GM23338 (cell line): ENCODE data around the gene ORM1. TPM values are rescaled to one million over a fixed set of nuclear protein-coding genes. Genes with fewer than 3 reads are reported as not detected.

ENCODE experiments used
- ATAC-seq: fragments of 200-7000 bp; cut with Tn5 transposase; 3 replicates; pipeline ENCODE4 v1.9.1; 2020
- DNase-seq: peaks from one replicate; pipeline ENCODE4 v3.0.0-alpha.2; 2015; ENCODE audit warnings: low spot score
- H2AFZ ChIP-seq: fragments of 200-600 bp; sonication (generic); 2 replicates; pipeline ENCODE4 v1.8.0; 2016; ENCODE audit warnings: antibody characterized with exemption, mild to moderate bottlenecking, moderate library complexity
- H3F3A ChIP-seq: fragments of 200-600 bp; sonication (generic); replicated peaks from 2 replicates; pipeline ENCODE4 v1.8.0; 2017; ENCODE audit warnings: antibody characterized with exemption, mixed run types, low read depth
- H3K27ac ChIP-seq: fragments of 200-600 bp; sonication (generic); 2 replicates; pipeline ENCODE4 v1.6.1; 2016; ENCODE audit warnings: low read depth
- H3K27me3 ChIP-seq: fragments of 200-600 bp; sonication (generic); 2 replicates; pipeline ENCODE4 v1.8.0; 2016; ENCODE audit warnings: mild to moderate bottlenecking, mixed run types, moderate library complexity; ENCODE audit not compliant: insufficient read depth
- H3K36me3 ChIP-seq: fragments of 200-600 bp; sonication (generic); 2 replicates; pipeline ENCODE4 v1.8.0; 2016; ENCODE audit warnings: mild to moderate bottlenecking; ENCODE audit not compliant: insufficient read depth
- H3K4me1 ChIP-seq: fragments of 200-600 bp; sonication (generic); 2 replicates; pipeline ENCODE4 v1.8.0; 2016; ENCODE audit warnings: mild to moderate bottlenecking, moderate library complexity; ENCODE audit not compliant: insufficient read depth
- H3K4me2 ChIP-seq: fragments of 200-600 bp; sonication (generic); 2 replicates; pipeline ENCODE4 v1.7.1; 2017; ENCODE audit warnings: mixed run types
- H3K4me3 ChIP-seq: fragments of 200-600 bp; sonication (generic); 2 replicates; pipeline ENCODE4 v1.6.1; 2016; ENCODE audit warnings: mixed run types
- H3K79me2 ChIP-seq: fragments of 200-600 bp; sonication (generic); replicated peaks from 2 replicates; pipeline ENCODE4 v1.8.0; 2017; ENCODE audit warnings: mild to moderate bottlenecking; ENCODE audit not compliant: insufficient read depth
- H3K9me2 ChIP-seq: fragments of 200-600 bp; sonication (generic); 2 replicates; pipeline ENCODE4 v1.8.0; 2017; ENCODE audit not compliant: insufficient read depth
- H4K20me1 ChIP-seq: fragments of 200-600 bp; sonication (generic); replicated peaks from 2 replicates; pipeline ENCODE4 v1.8.0; 2017; ENCODE audit warnings: mild to moderate bottlenecking; ENCODE audit not compliant: insufficient read depth
- H3K27ac Mint-ChIP-seq: 2 replicates; pipeline ENCODE4 v1.8.0; 2020; ENCODE audit warnings: inconsistent platforms, mild to moderate bottlenecking, moderate library complexity, mixed read lengths
- H3K27me3 Mint-ChIP-seq: 3 replicates; pipeline ENCODE4 v1.8.0; 2022; ENCODE audit warnings: low read depth, mild to moderate bottlenecking, moderate library complexity, mixed read lengths, inconsistent platforms; ENCODE audit not compliant: insufficient read depth, poor library complexity
- H3K36me3 Mint-ChIP-seq: 3 replicates; pipeline ENCODE4 v1.8.0; 2021; ENCODE audit warnings: low read depth, mild to moderate bottlenecking, inconsistent platforms, moderate library complexity, mixed read lengths
- H3K4me1 Mint-ChIP-seq: 3 replicates; pipeline ENCODE4 v1.8.0; 2020; ENCODE audit warnings: mild to moderate bottlenecking, inconsistent platforms, mixed read lengths
- H3K4me3 Mint-ChIP-seq: 3 replicates; pipeline ENCODE4 v1.8.0; 2021; ENCODE audit warnings: moderate library complexity, mild to moderate bottlenecking, inconsistent platforms, mixed read lengths
- H3K9me3 Mint-ChIP-seq: 3 replicates; pipeline ENCODE4 v1.8.0; 2020; ENCODE audit warnings: moderate library complexity, mild to moderate bottlenecking, inconsistent platforms, mixed read lengths
- CTCF ChIP-seq, 2 experiments: fragments of 200-600 bp in 1 of 2; sonication (generic) in 1 of 2; conservative IDR thresholded peaks; 2 replicates each; pipeline versions ENCODE4 v1.5.1 to v1.6.1; 2016 to 2017; ENCODE audit warnings: antibody characterized with exemption in 2 of 2, low read depth in 2 of 2, mild to moderate bottlenecking in 2 of 2, moderate library complexity in 1 of 2
- EZH2 ChIP-seq: fragments of 200-600 bp; sonication (generic); IDR thresholded peaks from one replicate; pipeline ENCODE4 v1.8.0; 2017; ENCODE audit warnings: antibody characterized with exemption, mild to moderate bottlenecking, low read depth; ENCODE audit not compliant: unreplicated experiment
- EZH2phosphoT487 ChIP-seq: fragments of 200-600 bp; sonication (generic); IDR thresholded peaks from one replicate; pipeline ENCODE4 v1.8.1; 2018; ENCODE audit warnings: antibody characterized with exemption; ENCODE audit not compliant: unreplicated experiment
- NANOG ChIP-seq: IDR thresholded peaks from 2 replicates; pipeline ENCODE4 v1.6.1; 2016; ENCODE audit warnings: antibody characterized with exemption, borderline replicate concordance
- POLR2AphosphoS5 ChIP-seq: IDR thresholded peaks from 2 replicates; pipeline ENCODE4 v1.6.1; 2016; ENCODE audit warnings: antibody characterized with exemption, low read depth
- ZNF114 ChIP-seq: fragments of 250-450 bp; sonication (Bioruptor Pico); IDR thresholded peaks from 2 replicates; pipeline ENCODE4 v1.5.0; 2020; ENCODE audit warnings: mild to moderate bottlenecking, moderate library complexity
- ZNF331 ChIP-seq: fragments of 250-450 bp; sonication (Bioruptor Pico); IDR thresholded peaks from 2 replicates; pipeline ENCODE4 v1.5.0; 2020; ENCODE audit warnings: low read depth, mild to moderate bottlenecking, moderate library complexity
- ZNF462 ChIP-seq: fragments of 250-450 bp; sonication (Bioruptor Pico); IDR thresholded peaks from 2 replicates; pipeline ENCODE4 v1.5.0; 2020; ENCODE audit warnings: mild to moderate bottlenecking, moderate library complexity
- polyA plus RNA-seq: library from polyadenylated mRNA; unstranded; fragments of >200 nt; fragmentation: Nextera tagmentation; extraction: Ambion mirVana; gene quantifications from 2 replicates; pipeline ENCODE4 v1.2.1, GENCODE V29; 2016
- total RNA-seq: library from RNA; depleted of rRNA; stranded (reverse); fragments of >200 nt; shearing (Covaris generic); gene quantifications from 2 replicates; pipeline ENCODE4 v1.2.3, GENCODE V29; 2014

ORM1 gene
- total and polyA plus RNA-seq, 2 experiments from 2014 or later: not detected

- no peaks in the 10 kb centered on the region for H3K9me2 ChIP-seq
- no peaks in the 10 kb centered on the region for H3K27me3 ChIP-seq
- no peaks in the 10 kb centered on the region for H3K4me1 ChIP-seq
- H3K4me2 ChIP-seq: no peak overlapping the region
- 0 out of 3 replicates have a peak, but pooled peaks cover 3% of the 10 kb centered on the region for H3K36me3 Mint-ChIP-seq
- TF ChIP-seq EZH2phosphoT487 (no peak), NANOG (no peak), EZH2 (no peak), CTCF (conservative IDR thresholded peaks at IDR 0.05; ENCODE audit: low read depth in 2 of 2) (no peak)
- H3K9me3 Mint-ChIP-seq: no peaks in the 10 kb centered on the region; the same call in 2 of the 3 replicates
- H3K27ac Mint-ChIP-seq: no peak overlapping the region
- H3K27ac ChIP-seq: 0 out of 2 replicates have a peak overlapping the region, but pooled peaks have one; percentile 19
- H2AFZ ChIP-seq: no peak overlapping the region
- ATAC-seq (no peak), DNase-seq (no peak)
- H3F3A ChIP-seq: no peaks in the 10 kb centered on the region
- H3K4me3 ChIP-seq: no peak overlapping the region
- no peaks in the 10 kb centered on the region for H4K20me1 ChIP-seq
- no peak overlapping the region for H3K4me3 Mint-ChIP-seq
- H3K4me1 Mint-ChIP-seq: peaks cover 3% of the 10 kb centered on the region; the same call in 2 of the 3 replicates
- no peaks in the 10 kb centered on the region for H3K79me2 ChIP-seq
- H3K27me3 Mint-ChIP-seq: peaks cover 4% of the 10 kb centered on the region
- H3K36me3 ChIP-seq: no peaks in the 10 kb centered on the region
Observed at GRCh38 chr9:114311571-114312512, 11.1 kb upstream of the ORM1 start.

- H4K20me1 ChIP-seq: no peaks in the 10 kb centered on the region
- Mint-ChIP-seq H3K36me3 (0 out of 3 replicates have a peak, but pooled peaks cover 3% of the 10 kb centered on the region), H3K4me1 (peaks cover 3% of the 10 kb centered on the region; the same call in 2 of the 3 replicates), H3K4me3 (no peak overlapping the region), H3K9me3 (no peaks in the 10 kb centered on the region; the same call in 2 of the 3 replicates), H3K27me3 (peaks cover 4% of the 10 kb centered on the region), H3K27ac (no peak overlapping the region)
- H3F3A ChIP-seq: no peaks in the 10 kb centered on the region
- no peaks in the 10 kb centered on the region for H3K36me3 ChIP-seq
- no peak overlapping the region for H2AFZ ChIP-seq
- no peaks in the 10 kb centered on the region for H3K4me1 ChIP-seq
- no peaks in the 10 kb centered on the region for H3K79me2 ChIP-seq
- ATAC-seq (no peak), DNase-seq (no peak)
- TF ChIP-seq ZNF462 (CRISPR knock-in tag) (no peak), ZNF331 (CRISPR knock-in tag) (no peak), EZH2 (no peak), ZNF114 (CRISPR knock-in tag) (no peak), NANOG (no peak), POLR2AphosphoS5 (no peak)
- H3K4me2 ChIP-seq: no peak overlapping the region
- no peaks in the 10 kb centered on the region for H3K9me2 ChIP-seq
- 0 out of 2 replicates have a peak overlapping the region, but pooled peaks have one; percentile 19 for H3K27ac ChIP-seq
- no peaks in the 10 kb centered on the region for H3K27me3 ChIP-seq
- no peak overlapping the region for H3K4me3 ChIP-seq
Observed at GRCh38 chr9:114312513-114312875, 10.4 kb upstream of the ORM1 start.
